SK-N-MC (cell line): ENCODE data around the gene YPEL2.

Experiments used
- DNase-seq: peaks from one replicate; pipeline ENCODE4 v3.0.0-alpha.2; 2011; ENCODE audit warnings: low read depth, low spot score
- H3K27ac ChIP-seq: fragments of 200-600 bp; sonication (generic); 2 replicates; pipeline ENCODE4 v1.5.1; 2016; ENCODE audit warnings: mixed run types
- H3K36me3 ChIP-seq: fragments of 200-600 bp; sonication (generic); 2 replicates; pipeline ENCODE4 v1.6.1; 2017; ENCODE audit warnings: antibody characterized with exemption, low read length, mixed read lengths; ENCODE audit not compliant: insufficient read depth
- H3K4me3 ChIP-seq: fragments of 200-600 bp; sonication (generic); 2 replicates; pipeline ENCODE4 v1.5.1; 2016
- H3K9ac ChIP-seq: fragments of 200-600 bp; sonication (generic); 2 replicates; pipeline ENCODE4 v1.8.0; 2017; ENCODE audit warnings: mixed run types, mixed read lengths; ENCODE audit not compliant: insufficient read length
- H3K9me3 ChIP-seq: fragments of 200-600 bp; sonication (generic); 2 replicates; pipeline ENCODE4 v1.6.1; 2017; ENCODE audit warnings: low read depth, mild to moderate bottlenecking, antibody characterized with exemption, low read length, moderate library complexity, mixed read lengths
- EZH2 ChIP-seq: fragments of 200-600 bp; sonication (generic); IDR thresholded peaks from one replicate; pipeline ENCODE4 v1.6.1; 2017; ENCODE audit warnings: antibody characterized with exemption
- FOXP2 ChIP-seq: optimal IDR thresholded peaks from 2 replicates; pipeline ENCODE3; 2011; ENCODE audit warnings: mild to moderate bottlenecking, moderate library complexity; ENCODE audit not compliant: insufficient read depth; ENCODE audit errors: extremely low read length, control extremely low read depth
- POLR2AphosphoS5 ChIP-seq: IDR thresholded peaks from 2 replicates; pipeline ENCODE4 v1.6.1; 2012; ENCODE audit warnings: mild to moderate bottlenecking, low read depth, low read length, borderline replicate concordance

Gene YPEL2

GRCh38 chr17:59375857-59376256 lies 44.4 kb downstream of the YPEL2 start:
- DNase-seq, result no peak
- no peaks in the 10 kb centered on the region for H3K36me3 ChIP-seq
- no peak overlapping the region for H3K4me3 ChIP-seq
- no peak for TF ChIP-seq POLR2AphosphoS5
- no peak for TF ChIP-seq EZH2
- TF ChIP-seq FOXP2, result no peak
- H3K9ac ChIP-seq, result no peak overlapping the region
- H3K9me3 ChIP-seq, result no peaks in the 10 kb centered on the region
- H3K27ac ChIP-seq, result no peak overlapping the region

GRCh38 chr17:59376506-59376905 lies 45.1 kb downstream of the YPEL2 start:
- no peak for TF ChIP-seq EZH2
- no peak for TF ChIP-seq FOXP2
- no peak for TF ChIP-seq POLR2AphosphoS5
- no peak overlapping the region for H3K9ac ChIP-seq
- H3K4me3 ChIP-seq, result no peak overlapping the region
- no peaks in the 10 kb centered on the region for H3K9me3 ChIP-seq
- H3K27ac ChIP-seq, result no peak overlapping the region
- H3K36me3 ChIP-seq, result no peaks in the 10 kb centered on the region
- DNase-seq, result no peak

DNA sequence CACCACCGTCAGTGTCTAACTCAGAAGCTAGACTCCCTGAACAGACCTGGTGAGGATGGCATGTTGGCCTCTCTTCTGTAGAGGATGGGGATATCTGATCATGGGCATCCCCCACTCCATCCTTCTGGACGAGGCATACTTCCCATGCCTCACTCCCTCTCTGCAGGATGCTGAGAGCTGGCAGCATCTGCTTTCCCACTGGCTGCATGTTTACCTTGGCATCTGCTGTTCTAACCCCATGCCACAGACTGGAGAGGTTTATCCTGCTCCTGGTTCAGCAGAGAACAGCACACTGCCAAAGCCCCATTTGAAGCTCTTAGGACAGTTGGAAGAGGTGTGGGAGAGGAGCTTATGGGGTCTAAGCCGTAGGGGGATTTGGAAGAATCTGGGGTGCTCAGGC lies 46.0 kb downstream of the YPEL2 start:
- Histone ChIP-seq H3K4me3 (no peak overlapping the region), H3K9me3 (no peaks in the 10 kb centered on the region), H3K9ac (no peak overlapping the region), H3K27ac (no peak overlapping the region), H3K36me3 (no peaks in the 10 kb centered on the region)
- no peak for DNase-seq
- no peak for TF ChIP-seq EZH2
- no peak for TF ChIP-seq POLR2AphosphoS5
- no peak for TF ChIP-seq FOXP2

GRCh38 chr17:59378675-59379074 lies 47.2 kb downstream of the YPEL2 start:
- no peaks in the 10 kb centered on the region for H3K9me3 ChIP-seq
- no peak overlapping the region for H3K27ac ChIP-seq
- DNase-seq, result no peak
- no peak overlapping the region for H3K4me3 ChIP-seq
- H3K36me3 ChIP-seq, result no peaks in the 10 kb centered on the region
- TF ChIP-seq EZH2, result no peak
- no peak for TF ChIP-seq POLR2AphosphoS5
- TF ChIP-seq FOXP2, result no peak
- no peak overlapping the region for H3K9ac ChIP-seq

DNA sequence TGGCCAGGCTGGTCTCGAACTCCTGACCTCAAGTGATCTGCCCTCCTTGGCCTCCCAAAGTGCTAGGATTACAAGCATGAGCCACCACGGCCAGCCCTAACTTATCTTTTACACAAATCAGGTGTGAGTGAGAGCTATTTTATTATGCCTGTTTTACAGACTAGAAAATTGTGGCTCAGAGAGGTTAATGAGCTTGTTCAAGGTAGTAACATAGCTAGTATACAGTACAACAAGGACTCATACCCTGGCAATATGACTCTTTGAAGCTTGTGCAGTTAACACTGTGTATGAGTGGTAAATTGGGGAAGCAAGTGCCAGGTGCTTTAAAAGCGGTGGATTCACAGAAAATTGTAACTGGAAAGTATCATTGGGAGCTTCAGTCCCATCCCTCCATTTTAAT lies 49.0 kb downstream of the YPEL2 start:
- no peaks in the 10 kb centered on the region for H3K36me3 ChIP-seq
- no peak overlapping the region for H3K9ac ChIP-seq
- no peak overlapping the region for H3K4me3 ChIP-seq
- H3K27ac ChIP-seq, result no peak overlapping the region
- TF ChIP-seq EZH2 (no peak), POLR2AphosphoS5 (no peak), FOXP2 (no peak)
- DNase-seq, result no peak
- H3K9me3 ChIP-seq, result no peaks in the 10 kb centered on the region

GRCh38 chr17:59381716-59382570 lies 50.5 kb downstream of the YPEL2 start:
- H3K9ac ChIP-seq, result no peak overlapping the region
- H3K36me3 ChIP-seq, result no peaks in the 10 kb centered on the region
- no peak for DNase-seq
- H3K4me3 ChIP-seq, result no peak overlapping the region
- H3K27ac ChIP-seq, result no peak overlapping the region
- H3K9me3 ChIP-seq, result no peaks in the 10 kb centered on the region
- TF ChIP-seq FOXP2 (no peak), POLR2AphosphoS5 (no peak), EZH2 (no peak)

GRCh38 chr17:59383893-59384292 lies 52.4 kb downstream of the YPEL2 start:
- no peak for DNase-seq
- no peak overlapping the region for H3K4me3 ChIP-seq
- no peaks in the 10 kb centered on the region for H3K9me3 ChIP-seq
- no peak overlapping the region for H3K27ac ChIP-seq
- no peak overlapping the region for H3K9ac ChIP-seq
- TF ChIP-seq FOXP2 (no peak), EZH2 (no peak), POLR2AphosphoS5 (no peak)
- no peaks in the 10 kb centered on the region for H3K36me3 ChIP-seq

GRCh38 chr17:59387351-59388068 lies 56.1 kb downstream of the YPEL2 start:
- no peak for DNase-seq
- TF ChIP-seq EZH2 (no peak), POLR2AphosphoS5 (no peak), FOXP2 (no peak)
- no peak overlapping the region for H3K27ac ChIP-seq

GRCh38 chr17:59388069-59388556 lies 56.7 kb downstream of the YPEL2 start:
- H3K9ac ChIP-seq, result no peak overlapping the region
- no peak for DNase-seq
- H3K4me3 ChIP-seq, result no peak overlapping the region
- no peaks in the 10 kb centered on the region for H3K9me3 ChIP-seq
- no peak overlapping the region for H3K27ac ChIP-seq
- TF ChIP-seq FOXP2 (no peak), POLR2AphosphoS5 (no peak), EZH2 (no peak)
- no peaks in the 10 kb centered on the region for H3K36me3 ChIP-seq

More at GRCh38 chr17:59387351-59388068, 56.1 kb downstream of the YPEL2 start:
- H3K9me3 ChIP-seq, result no peaks in the 10 kb centered on the region
- H3K9ac ChIP-seq, result no peak overlapping the region
- H3K36me3 ChIP-seq, result no peaks in the 10 kb centered on the region
- H3K4me3 ChIP-seq, result no peak overlapping the region
